ENCODE data around the gene ABHD5. TPM values are rescaled to one million over a fixed set of nuclear protein-coding genes. Genes with fewer than 3 reads are reported as not detected.

ABHD5 gene
- 19.1 to 25.5 TPM (median 21.5 TPM) in 5 replicates for total RNA-seq (2022; extraction: Qiagen RNA extraction)

GRCh38 chr3:43690400-43691119, at the start of gene ABHD5:
TSS of gene ABHD5 (plus strand) at chr3:43690938. CDS start at chr3:43690993, 55 bp downstream.

Other genes with a start within 250 kb of the ABHD5 start
- gene ANO10, start 68.9 kb upstream of the ABHD5 start, total RNA-seq (2022; extraction: Qiagen RNA extraction), result 17.7 to 20.2 TPM (median 20.0 TPM) in 5 replicates